Small intestine (tissue), 7 donors: ENCODE results near the gene GFPT1. TPM values are rescaled to one million over a fixed set of nuclear protein-coding genes. Genes with fewer than 3 reads are reported as not detected.

Experiments used
- DNase-seq, 2 donors: peaks; one replicate each; pipeline versions ENCODE4 v3.0.0 to v3.0.0-alpha.2; 2013
- FAIRE-seq: peaks from 2 replicates; lab custom pipeline; 2012; peaks lifted over from hg19 to GRCh38; lab: Jason Lieb, UNC
- H3K27ac ChIP-seq, 3 donors: one replicate each; pipeline ENCODE4 v1.5.1; 2013; ENCODE audit warnings: low read length in 2 of 3, mild to moderate bottlenecking in 2 of 3, control low read depth in 1 of 3, inconsistent platforms in 1 of 3, low read depth in 1 of 3, moderate library complexity in 1 of 3
- H3K27me3 ChIP-seq, 3 donors: one replicate each; pipeline ENCODE4 v1.6.1; 2013; ENCODE audit warnings: low read length in 3 of 3, inconsistent platforms in 1 of 3; ENCODE audit not compliant: control insufficient read depth in 3 of 3, insufficient read depth in 3 of 3
- H3K36me3 ChIP-seq, 3 donors: one replicate each; pipeline ENCODE4 v1.6.1; 2013; ENCODE audit warnings: low read length in 3 of 3, inconsistent platforms in 1 of 3, low read depth in 1 of 3, mild to moderate bottlenecking in 1 of 3, moderate library complexity in 1 of 3; ENCODE audit not compliant: control insufficient read depth in 3 of 3, insufficient read depth in 2 of 3
- H3K4me1 ChIP-seq, 3 donors: one replicate each; pipeline ENCODE4 v1.6.1; 2013; ENCODE audit warnings: low read length in 2 of 3, inconsistent platforms in 1 of 3, low read depth in 1 of 3, mild to moderate bottlenecking in 1 of 3, moderate library complexity in 1 of 3; ENCODE audit not compliant: control insufficient read depth in 3 of 3, insufficient read depth in 2 of 3
- H3K4me3 ChIP-seq, 3 donors: one replicate each; pipeline ENCODE4 v1.5.1; 2013; ENCODE audit warnings: low read length in 3 of 3, control low read depth in 1 of 3, inconsistent platforms in 1 of 3, low read depth in 1 of 3, mild to moderate bottlenecking in 1 of 3, moderate library complexity in 1 of 3
- H3K9me3 ChIP-seq, 2 donors: one replicate each; pipeline ENCODE4 v1.6.1; 2013; ENCODE audit warnings: low read depth in 1 of 2, low read length in 1 of 2; ENCODE audit not compliant: control insufficient read depth in 2 of 2, insufficient read depth in 1 of 2
- WGBS, 3 donors: extraction: QIAGEN DNeasy Blood & Tissue Kit; methylation state at CpG; one replicate each; pipeline ENCODE4 v1.1.7; 2013; 5-methylcytosine and 5-hydroxymethylcytosine counted together
- polyA plus RNA-seq, 4 donors: library from polyadenylated mRNA; stranded (reverse) in 3 of 4; unstranded in 1 of 4; fragments of 200-250 nt in 3 of 4; fragments of 120-200 nt in 1 of 4; gene quantifications; one replicate each; pipeline versions ENCODE4 v1.2.1 to v1.2.3, GENCODE V29; 2013
- donor health status: healthy with polysubstance abuse.
- donor health status: control.
- donor health status: control.
- donor health status: Bipolar disorder and iron deficiency.
- donor health status: healthy.

The GFPT1 gene
- polyA plus RNA-seq, 4 donors = 15.9 to 55.4 (median 27.0) TPM

DNA sequence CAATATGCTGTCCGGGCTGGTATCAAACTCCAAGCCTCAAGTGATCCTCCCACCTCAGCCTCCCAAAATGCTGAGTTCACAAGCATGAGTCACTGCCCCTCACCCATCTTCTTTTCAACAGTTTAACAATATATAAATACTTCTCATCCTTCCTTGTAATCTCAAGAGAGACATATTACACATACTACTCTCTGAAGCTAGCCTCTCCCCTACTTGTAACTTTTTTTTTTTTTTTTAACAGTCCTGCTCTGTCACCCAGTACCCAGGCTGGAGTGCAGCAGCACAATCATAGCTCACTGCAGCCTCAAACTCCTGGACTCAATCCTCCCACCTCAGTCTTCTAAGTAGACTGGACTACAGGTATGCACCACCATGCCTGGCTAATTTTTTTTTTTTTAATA is 5.7 kb downstream of the GFPT1 start:
- H3K27me3 ChIP-seq = no peaks in the 10 kb centered on the region
- H3K9me3 ChIP-seq = no peaks in the 10 kb centered on the region
- DNase-seq (no peak), FAIRE-seq (no peak)
- H3K36me3 ChIP-seq = peaks cover 0 to 20% (median 0%) of the 10 kb centered on the region in 3 donors
- no peak overlapping the region for H3K4me3 ChIP-seq
- H3K27ac ChIP-seq = no peak overlapping the region
- 77 to 100% (median 89%) methylated on average over 1 of the region's 1 CpG for WGBS, 3 donors
- H3K4me1 ChIP-seq = peaks cover 1 to 16% (median 10%) of the 10 kb centered on the region in 3 donors

DNA sequence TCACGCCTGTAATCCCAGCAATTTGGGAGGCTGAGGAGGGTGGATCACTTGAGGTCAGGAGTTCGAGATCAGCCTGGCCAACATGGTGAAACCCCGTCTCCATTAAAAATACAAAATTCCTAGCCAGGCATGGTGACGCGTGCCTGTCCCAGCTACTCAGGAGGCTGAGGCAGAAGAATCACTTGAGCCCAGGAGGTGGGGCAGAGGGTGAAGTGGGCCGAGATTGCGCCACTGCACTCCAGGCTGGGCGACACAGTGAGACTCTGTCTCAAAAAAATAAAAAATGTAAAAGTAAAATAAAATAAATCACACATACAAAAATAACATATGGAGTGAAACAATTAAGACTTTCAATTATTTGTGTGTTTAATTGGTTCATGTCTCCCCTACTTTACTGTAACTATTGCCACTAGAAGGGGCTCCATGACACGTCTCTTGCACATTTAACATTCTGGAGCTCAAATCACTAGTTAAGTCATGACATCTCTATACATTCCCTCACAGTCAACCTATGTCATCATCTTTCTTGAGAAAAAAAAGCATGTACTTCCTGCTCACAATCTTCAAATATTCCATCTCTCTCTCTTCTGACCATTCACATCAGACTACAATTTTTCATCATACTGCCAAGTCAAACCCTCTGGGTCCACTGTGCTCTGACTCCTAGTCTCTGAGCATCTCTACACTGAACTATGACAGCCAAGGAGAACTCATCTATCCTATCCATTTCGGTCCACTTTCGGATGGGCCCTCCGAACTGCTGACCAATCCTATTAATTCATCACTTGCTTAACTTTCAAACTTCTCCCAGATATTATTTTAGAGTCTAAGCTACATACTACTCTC is 6.7 kb downstream of the GFPT1 start:
- Histone ChIP-seq H3K27me3 (no peaks in the 10 kb centered on the region), H3K27ac (no peak overlapping the region), H3K9me3 (no peaks in the 10 kb centered on the region), H3K4me1 (peaks cover 1 to 16% (median 10%) of the 10 kb centered on the region in 3 donors), H3K36me3 (peaks cover 0 to 22% (median 0%) of the 10 kb centered on the region in 3 donors), H3K4me3 (no peak overlapping the region)
- DNase-seq (no peak), FAIRE-seq (no peak)
- 94 to 97% (median 97%) methylated on average over 12 of the region's 12 CpGs for WGBS, 3 donors

GRCh38 chr2:69376403-69376802 is 10.6 kb downstream of the GFPT1 start:
- FAIRE-seq (no peak), DNase-seq (no peak)
- Histone ChIP-seq H3K4me3 (no peak overlapping the region), H3K27me3 (no peaks in the 10 kb centered on the region), H3K4me1 (peaks cover 0 to 9% (median 0%) of the 10 kb centered on the region in 3 donors), H3K27ac (no peak overlapping the region), H3K36me3 (peaks cover 0 to 34% (median 3%) of the 10 kb centered on the region in 3 donors), H3K9me3 (no peaks in the 10 kb centered on the region)
- 77 to 93% (median 87%) methylated on average over 6 of the region's 6 CpGs for WGBS, 3 donors

DNA sequence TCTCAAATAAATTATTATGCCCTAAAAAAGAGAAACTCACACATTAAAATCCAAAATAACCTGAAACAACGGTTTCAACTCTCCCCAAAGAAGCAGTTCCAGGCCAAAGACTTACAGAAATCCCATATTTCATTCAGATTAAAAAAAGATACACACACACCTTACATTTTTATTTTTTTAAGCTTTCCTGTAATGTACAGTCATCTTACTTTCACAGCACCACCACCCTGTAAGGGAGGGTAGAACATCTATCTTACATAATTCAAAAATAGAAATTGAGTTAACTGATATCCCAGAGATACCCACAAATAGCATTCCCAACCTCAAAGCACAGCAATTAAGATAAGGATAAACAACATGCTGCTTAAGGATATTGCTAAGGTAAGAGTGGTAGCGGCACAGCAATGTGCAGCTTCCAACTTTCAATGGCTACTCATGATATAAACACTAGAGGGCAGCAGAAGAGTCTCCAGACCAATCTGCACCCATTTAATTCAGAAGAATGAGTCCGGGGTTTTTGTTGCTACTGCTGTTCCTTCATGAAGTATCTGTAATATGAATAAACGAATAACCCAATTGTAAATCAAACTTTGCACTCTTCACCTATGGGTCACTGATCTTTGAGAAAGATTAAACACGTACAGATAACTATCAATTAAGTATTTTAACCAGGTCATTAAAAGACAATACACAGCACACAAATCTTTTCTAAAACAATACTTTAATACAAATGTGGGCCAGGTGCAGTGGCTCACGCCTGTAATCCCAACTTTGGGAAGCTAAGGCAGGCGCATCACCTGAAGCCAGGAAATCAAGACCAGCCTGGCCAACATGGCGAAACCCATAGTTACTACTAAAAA is 11.3 kb downstream of the GFPT1 start:
- WGBS, 3 donors = 61 to 69% (median 66%) methylated on average over 8 of the region's 8 CpGs
- Histone ChIP-seq H3K9me3 (no peaks in the 10 kb centered on the region), H3K27ac (no peak overlapping the region), H3K36me3 (peaks cover 3 to 38% (median 3%) of the 10 kb centered on the region in 3 donors), H3K27me3 (no peaks in the 10 kb centered on the region), H3K4me1 (peaks cover 0 to 6% (median 0%) of the 10 kb centered on the region in 3 donors), H3K4me3 (no peak overlapping the region)
- DNase-seq (peak; percentile 46 to 50), FAIRE-seq (no peak)

DNA sequence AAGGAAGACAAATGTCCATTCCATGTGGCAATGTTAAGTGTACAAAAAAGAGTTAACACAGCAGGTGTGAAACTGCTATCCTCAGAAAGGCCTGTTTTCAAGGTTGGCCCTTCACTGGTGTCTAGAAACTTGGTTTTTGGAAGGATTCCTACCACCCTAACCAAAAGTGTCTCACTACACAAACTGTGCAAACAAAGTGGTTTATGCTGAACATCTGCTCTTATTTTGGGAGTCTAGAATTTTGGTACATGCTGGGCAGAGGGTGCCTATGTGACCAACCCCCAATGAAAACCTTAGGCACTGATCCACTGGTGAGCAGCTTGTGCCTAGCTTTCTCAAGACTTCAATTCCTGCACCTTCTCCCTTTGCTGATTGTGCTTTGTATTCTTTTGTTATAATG is 14.3 kb downstream of the GFPT1 start:
- DNase-seq (no peak), FAIRE-seq (no peak)
- Histone ChIP-seq H3K4me1 (no peaks in the 10 kb centered on the region), H3K36me3 (peaks cover 5 to 39% (median 9%) of the 10 kb centered on the region in 3 donors), H3K27ac (no peak overlapping the region), H3K4me3 (no peak overlapping the region), H3K9me3 (no peaks in the 10 kb centered on the region), H3K27me3 (no peaks in the 10 kb centered on the region)

- H3K36me3 ChIP-seq = peaks cover 5 to 46% (median 12%) of the 10 kb centered on the region in 3 donors
- no peak for FAIRE-seq
These were observed 17.2 kb downstream of the GFPT1 start for GRCh38 chr2:69369802-69370201.

DNA sequence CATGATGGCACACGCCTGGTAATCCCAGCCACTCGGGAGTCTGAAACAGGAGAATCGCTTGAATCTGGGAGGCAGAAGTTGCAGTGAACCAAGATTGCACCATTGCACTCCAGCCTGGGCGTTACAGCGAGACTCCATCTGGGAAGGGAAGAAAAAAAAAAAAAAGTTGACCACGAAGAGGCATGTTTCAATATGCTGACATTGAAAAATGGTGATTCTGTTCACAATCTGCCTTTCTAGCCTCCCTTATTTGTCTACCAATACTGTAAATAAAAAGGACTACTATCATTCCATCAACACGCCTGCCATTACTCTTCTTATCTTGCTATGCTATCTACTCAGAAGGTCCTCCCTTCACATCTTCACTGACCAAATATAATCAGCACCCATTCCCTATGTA is 18.4 kb downstream of the GFPT1 start:
- no peak for FAIRE-seq
- H3K36me3 ChIP-seq = peaks cover 5 to 49% (median 12%) of the 10 kb centered on the region in 3 donors
- 96 to 99% (median 98%) methylated on average over 7 of the region's 7 CpGs for whole genome bisulfite sequencing, 3 donors

More at GRCh38 chr2:69369802-69370201, 17.2 kb downstream of the GFPT1 start:
- Histone ChIP-seq H3K4me3 (no peak overlapping the region), H3K27ac (no peak overlapping the region), H3K4me1 (no peaks in the 10 kb centered on the region), H3K27me3 (no peaks in the 10 kb centered on the region), H3K9me3 (no peaks in the 10 kb centered on the region)
- no peak for DNase-seq
- 90 to 100% (median 98%) methylated on average over 1 of the region's 1 CpG for WGBS, 3 donors

GRCh38 chr2:69359371-69359770 is 27.7 kb downstream of the GFPT1 start:
- H3K27me3 ChIP-seq = no peaks in the 10 kb centered on the region
- DNase-seq = no peak
- no peaks in the 10 kb centered on the region for H3K9me3 ChIP-seq
- FAIRE-seq = no peak
- H3K36me3 ChIP-seq = peaks cover 17 to 57% (median 25%) of the 10 kb centered on the region in 3 donors
- H3K27ac ChIP-seq = no peak overlapping the region
- no peaks in the 10 kb centered on the region for H3K4me1 ChIP-seq
- no peak overlapping the region for H3K4me3 ChIP-seq

More for the DNA sequence above, 18.4 kb downstream of the GFPT1 start:
- Histone ChIP-seq H3K27ac (no peak overlapping the region), H3K27me3 (no peaks in the 10 kb centered on the region), H3K9me3 (no peaks in the 10 kb centered on the region), H3K4me1 (no peaks in the 10 kb centered on the region), H3K4me3 (no peak overlapping the region)
- DNase-seq = no peak
